HepG2 (cell line): ENCODE results near the gene SLC2A6. TPM values are rescaled to one million over a fixed set of nuclear protein-coding genes. Genes with fewer than 3 reads are reported as not detected.
A peak's percentile ranks its signal among the peaks of the same experiment; 100 is the strongest.

Experiments
- ATF3 ChIP-seq: sonication (generic); formaldehyde crosslinking; IDR thresholded peaks from 2 replicates; pipeline ENCODE4 v1.4.0; 2020; ENCODE audit warnings: missing genetic modification reagents
- BCL6 ChIP-seq: IDR thresholded peaks from 2 replicates; pipeline ENCODE4 v1.6.1; 2016; ENCODE audit warnings: missing genetic modification reagents, missing compliant biosample characterization
- BORCS8-MEF2B ChIP-seq: sonication (generic); formaldehyde crosslinking; IDR thresholded peaks from 2 replicates; pipeline ENCODE4 v1.8.0; 2022; ENCODE audit warnings: mild to moderate bottlenecking, missing genetic modification reagents
- CREBL2 ChIP-seq: sonication (generic); formaldehyde crosslinking; IDR thresholded peaks from 2 replicates; pipeline ENCODE4 v1.8.1; 2023; ENCODE audit warnings: missing genetic modification reagents, mild to moderate bottlenecking, borderline replicate concordance
- DBP ChIP-seq: sonication (generic); formaldehyde crosslinking; IDR thresholded peaks from 2 replicates; pipeline ENCODE4 v1.4.0; 2020; ENCODE audit warnings: missing genetic modification reagents; ENCODE audit errors: not compliant biosample characterization
- FOXP1 ChIP-seq, 2 experiments: fragments of 450-650 bp in 1 of 2; IDR thresholded peaks; 2 replicates each; pipeline ENCODE4 v1.6.1; 2017 to 2018; ENCODE audit warnings: antibody characterized with exemption in 1 of 2
- GLI4 ChIP-seq: sonication (generic); formaldehyde crosslinking; IDR thresholded peaks from 2 replicates; pipeline ENCODE4 v1.5.1; 2020; ENCODE audit warnings: missing genetic modification reagents, mild to moderate bottlenecking, moderate library complexity, borderline replicate concordance
- HMGXB4 ChIP-seq, 2 experiments: sonication (generic) in 1 of 2; formaldehyde crosslinking in 1 of 2; IDR thresholded peaks; 2 replicates each; pipeline versions ENCODE4 v1.4.0 to v1.6.1; 2018 to 2020; ENCODE audit warnings: missing genetic modification reagents in 2 of 2, borderline replicate concordance in 1 of 2, low read depth in 1 of 2, mild to moderate bottlenecking in 1 of 2, missing biosample characterization in 1 of 2
- HNRNPK ChIP-seq: fragments of 200-400 bp; formaldehyde crosslinking; IDR thresholded peaks from 2 replicates; pipeline ENCODE4 v1.6.1; 2018; ENCODE audit warnings: low read length, low read depth, moderate library complexity, mild to moderate bottlenecking; ENCODE audit not compliant: poor library complexity, severe bottlenecking
- HOXA7 ChIP-seq: sonication (generic); formaldehyde crosslinking; IDR thresholded peaks from 2 replicates; pipeline ENCODE4 v1.8.1; 2022; ENCODE audit warnings: mild to moderate bottlenecking, missing genetic modification reagents, moderate library complexity
- NR2F1 ChIP-seq, 2 experiments: fragments of 450-650 bp in 1 of 2; formaldehyde crosslinking in 1 of 2; IDR thresholded peaks; 2 replicates each; pipeline versions ENCODE4 v1.5.0 to v1.6.1; 2016 to 2020; ENCODE audit warnings: mild to moderate bottlenecking in 1 of 2, missing compliant biosample characterization in 1 of 2, missing genetic modification reagents in 1 of 2, moderate library complexity in 1 of 2
- NRL ChIP-seq: sonication (generic); formaldehyde crosslinking; IDR thresholded peaks from 2 replicates; pipeline ENCODE4 v1.5.0; 2020; ENCODE audit warnings: missing genetic modification reagents, mild to moderate bottlenecking, moderate library complexity, borderline replicate concordance
- PHF5A ChIP-seq: IDR thresholded peaks from one replicate; pipeline ENCODE4 v1.6.1; 2018; ENCODE audit warnings: low read depth, missing genetic modification reagents; ENCODE audit not compliant: unreplicated experiment
- SRSF4 ChIP-seq: fragments of 200-400 bp; formaldehyde crosslinking; IDR thresholded peaks from one replicate; pipeline ENCODE4 v1.6.1; 2018; ENCODE audit warnings: mild to moderate bottlenecking, low read depth, low read length, moderate library complexity; ENCODE audit not compliant: poor library complexity, severe bottlenecking
- TSC22D2 ChIP-seq: sonication (generic); formaldehyde crosslinking; IDR thresholded peaks from 2 replicates; pipeline ENCODE4 v1.5.1; 2020; ENCODE audit warnings: missing genetic modification reagents, mild to moderate bottlenecking, borderline replicate concordance
- ZNF674 ChIP-seq: sonication (generic); formaldehyde crosslinking; IDR thresholded peaks from 2 replicates; pipeline ENCODE4 v1.5.0; 2020; ENCODE audit warnings: low read depth, mild to moderate bottlenecking, missing genetic modification reagents
- ZSCAN22 ChIP-seq: sonication (generic); formaldehyde crosslinking; IDR thresholded peaks from 2 replicates; pipeline ENCODE4 v1.4.0; 2020; ENCODE audit warnings: mild to moderate bottlenecking, missing genetic modification reagents
- polyA plus RNA-seq, 8 experiments: library from polyadenylated mRNA; depleted of rRNA in 3 of 8; stranded (reverse) in 7 of 8; unstranded in 1 of 8; fragments of >200 nt; fragmentation: Illumina TruSeq in 4 of 8; extraction: Trizol in 4 of 8; gene quantifications; 2 replicates each; pipeline versions ENCODE4 v1.2.1 to v1.2.3, GENCODE V29; 2011 to 2016; ENCODE audit warnings: low read depth in 4 of 8, missing spikeins in 1 of 8, mixed read lengths in 1 of 8; ENCODE audit not compliant: insufficient read depth in 1 of 8
- total RNA-seq, 5 experiments: library from RNA; depleted of rRNA; stranded (reverse); fragments of >200 nt; fragmentation: Illumina TruSeq; extraction: Trizol; gene quantifications; 2 replicates each; pipeline ENCODE4 v1.2.3, GENCODE V29; 2016; ENCODE audit warnings: low read depth in 1 of 5

Gene SLC2A6
- total and polyA plus RNA-seq, 2 of the 13 experiments (the other 11 are each of a cell fraction or from before 2014, with no cell fraction given) = 4.1 to 15.0 TPM

GRCh38 chr9:133478851-133479711, at the start of gene SLC2A6 (continued):
- peak; percentile 7 to 48; a peak in 1 of 4 replicates for TF ChIP-seq HMGXB4 (CRISPR knock-in tag; IDR thresholded peaks at IDR 0.05; ENCODE audit: borderline replicate concordance in 1 of 2, low read depth in 1 of 2)
- peak; percentile 87 for TF ChIP-seq BORCS8-MEF2B (CRISPR knock-in tag)
- TF ChIP-seq TSC22D2 (CRISPR knock-in tag) = 0 out of 2 replicates have a peak, but pooled peaks have one; percentile 34
- TF ChIP-seq BCL6 (CRISPR knock-in tag) = 0 out of 2 replicates have a peak, but pooled peaks have one; percentile 1
- no peak for TF ChIP-seq FOXP1 (IDR thresholded peaks at IDR 0.05)
- no peak for TF ChIP-seq FOXP1 (CRISPR knock-in tag; IDR thresholded peaks at IDR 0.05)
- no peak for TF ChIP-seq ZSCAN22 (CRISPR knock-in tag)
- TF ChIP-seq DBP (CRISPR knock-in tag) = no peak
- peak; percentile 61 for TF ChIP-seq HNRNPK
- TF ChIP-seq NRL = 0 out of 2 replicates have a peak, but pooled peaks have one; percentile 60
- TF ChIP-seq NR2F1 (CRISPR knock-in tag; IDR thresholded peaks at IDR 0.05) = no peak
- no peak for TF ChIP-seq GLI4 (CRISPR knock-in tag)
- TF ChIP-seq CREBL2 (CRISPR knock-in tag) = no peak; the same call in 1 of the 2 replicates
- no peak for TF ChIP-seq PHF5A (CRISPR knock-in tag)
- no peak for TF ChIP-seq ATF3 (CRISPR knock-in tag)
- 0 out of 2 replicates have a peak, but pooled peaks have one; percentile 40 for TF ChIP-seq ZNF674 (CRISPR knock-in tag)
- no peak for TF ChIP-seq HOXA7
- TF ChIP-seq SRSF4 = no peak
